Panc1 (cell line): ENCODE measurements around the gene STK32C.
"Not testable (repeated sequence)": the region's sequence is repeated elsewhere in the genome, so short reads cannot be mapped to it uniquely, and the experiment has no call there.

Experiments used
- CTCF ChIP-seq: fragments of 450-650 bp; IDR thresholded peaks from 2 replicates; pipeline ENCODE4 v1.5.1; 2017; ENCODE audit warnings: mild to moderate bottlenecking
- POLR2AphosphoS5 ChIP-seq: IDR thresholded peaks from 2 replicates; pipeline ENCODE4 v1.6.1; 2012; ENCODE audit warnings: mild to moderate bottlenecking, low read depth, low read length, moderate library complexity
- SIN3A ChIP-seq: IDR thresholded peaks from 2 replicates; pipeline ENCODE4 v1.6.1; 2012; ENCODE audit warnings: low read depth, mild to moderate bottlenecking, low read length, moderate library complexity, borderline replicate concordance; ENCODE audit not compliant: insufficient read depth
- TCF7L2 ChIP-seq: IDR thresholded peaks from 2 replicates; pipeline ENCODE4 v1.6.1; 2011; ENCODE audit warnings: mild to moderate bottlenecking, low read depth, low read length, inconsistent platforms

GRCh38 chr10:132160231-132160630 is 147.5 kb downstream of the STK32C start:
- TF ChIP-seq CTCF, SIN3A, POLR2AphosphoS5, TCF7L2: not testable (repeated sequence)
